OCI-LY7 (cell line): ENCODE measurements around the gene KCNMA1.

Experiments
- CTCF ChIP-seq: fragments of 200-600 bp; sonication (generic); conservative IDR thresholded peaks from 2 replicates; pipeline ENCODE4 v1.5.1; 2014; ENCODE audit warnings: mild to moderate bottlenecking, antibody characterized with exemption, low read length, moderate library complexity, mixed read lengths
- EZH2phosphoT487 ChIP-seq: fragments of 200-600 bp; sonication (generic); IDR thresholded peaks from 2 replicates; pipeline ENCODE4 v1.6.1; 2018; ENCODE audit warnings: low read depth, borderline replicate concordance, mild to moderate bottlenecking, mixed run types, antibody characterized with exemption, low read length, moderate library complexity, mixed read lengths

GRCh38 chr10:77101341-77101740, 536.3 kb downstream of the KCNMA1 start:
- TF ChIP-seq CTCF = no peak
- no peak for TF ChIP-seq EZH2phosphoT487
